GM12891 (cell line): Measurements from ENCODE around the gene ROBO1.

Experiments used
- PAX5 ChIP-seq: IDR thresholded peaks from 2 replicates; pipeline ENCODE4 v1.6.1; 2011; ENCODE audit warnings: low read length, moderate library complexity, mild to moderate bottlenecking; ENCODE audit not compliant: insufficient read depth, severe bottlenecking
- POLR2A ChIP-seq: IDR thresholded peaks from 2 replicates; pipeline ENCODE4 v1.6.1; 2011; ENCODE audit warnings: low read depth, low read length, control low read depth
- POLR2AphosphoS5 ChIP-seq: IDR thresholded peaks from 2 replicates; pipeline ENCODE4 v1.6.1; 2011; ENCODE audit warnings: low read depth, low read length, control low read depth
- POU2F2 ChIP-seq: IDR thresholded peaks from 2 replicates; pipeline ENCODE4 v1.6.1; 2011; ENCODE audit warnings: low read depth, mild to moderate bottlenecking, control low read depth, low read length, moderate library complexity
- SPI1 ChIP-seq: IDR thresholded peaks from 2 replicates; pipeline ENCODE4 v1.6.1; 2011; ENCODE audit warnings: low read depth, low read length, control low read depth

DNA sequence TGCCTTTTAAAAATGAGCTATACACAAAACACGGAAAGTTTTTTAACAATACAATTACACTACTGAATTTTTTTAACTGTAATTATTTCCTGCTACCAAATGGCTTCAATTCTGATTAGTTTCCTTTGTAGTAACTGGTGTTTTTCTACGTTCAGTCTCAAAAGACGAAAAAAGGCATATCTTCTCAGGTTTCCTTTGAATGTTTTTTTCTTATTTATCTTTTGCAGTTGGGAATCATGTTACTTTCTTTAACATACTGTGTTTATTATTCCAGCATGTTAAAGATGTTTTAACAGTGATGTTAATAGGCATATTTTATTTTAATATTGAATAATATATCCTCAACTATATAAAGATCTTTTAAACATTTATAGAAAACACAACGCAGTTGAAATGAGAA is 1055.5 kb downstream of the ROBO1 start:
- TF ChIP-seq SPI1 (no peak), POLR2AphosphoS5 (no peak), PAX5 (no peak), POLR2A (no peak), POU2F2 (no peak)
